H1 (cell line): ENCODE data around the gene PFDN5. TPM values are rescaled to one million over a fixed set of nuclear protein-coding genes. Genes with fewer than 3 reads are reported as not detected.

ENCODE experiments used
- EZH2 ChIP-seq: fragments of 200-600 bp; sonication (generic); IDR thresholded peaks from 2 replicates; pipeline ENCODE4 v1.7.1; 2012; ENCODE audit warnings: low read depth, mild to moderate bottlenecking, moderate library complexity, low read length, inconsistent platforms; ENCODE audit not compliant: severe bottlenecking
- FOSL1 ChIP-seq: IDR thresholded peaks from 2 replicates; pipeline ENCODE4 v1.6.1; 2011; ENCODE audit warnings: mild to moderate bottlenecking, low read depth, low read length, moderate library complexity; ENCODE audit not compliant: insufficient read depth
- HDAC2 ChIP-seq, 2 experiments: fragments of 300-600 bp in 1 of 2; sonication (generic) in 1 of 2; IDR thresholded peaks; 2 replicates each; pipeline ENCODE4 v1.6.1; 2011 to 2012; ENCODE audit warnings: low read depth in 2 of 2, low read length in 2 of 2, mild to moderate bottlenecking in 2 of 2, moderate library complexity in 2 of 2, borderline replicate concordance in 1 of 2, inconsistent platforms in 1 of 2
- HDAC6 ChIP-seq: IDR thresholded peaks from one replicate; pipeline ENCODE4 v1.7.1; 2012; ENCODE audit warnings: low read depth, mild to moderate bottlenecking, inconsistent platforms, low read length, moderate library complexity
- POLR2A ChIP-seq, 2 experiments: IDR thresholded peaks; 1 replicate in 1 of 2; 2 replicates in 1 of 2; pipeline ENCODE4 v1.6.1; 2011; ENCODE audit warnings: low read depth in 2 of 2, low read length in 2 of 2, mild to moderate bottlenecking in 2 of 2; ENCODE audit errors: control extremely low read depth in 1 of 2
- RAD21 ChIP-seq, 2 experiments: IDR thresholded peaks in 1 of 2; conservative IDR thresholded peaks in 1 of 2; 2 replicates each; pipeline ENCODE4 v1.6.1; 2011; ENCODE audit warnings: low read depth in 2 of 2, low read length in 2 of 2, improper control_type of control experiment in 1 of 2, inconsistent platforms in 1 of 2, mild to moderate bottlenecking in 1 of 2, moderate library complexity in 1 of 2
- SP4 ChIP-seq: IDR thresholded peaks from 2 replicates; pipeline ENCODE4 v1.6.1; 2012; ENCODE audit warnings: low read length, inconsistent platforms
- TEAD4 ChIP-seq: IDR thresholded peaks from 2 replicates; pipeline ENCODE4 v1.6.1; 2012; ENCODE audit warnings: low read depth, low read length, inconsistent platforms, mixed read lengths
- polyA plus RNA-seq, 7 experiments: library from polyadenylated mRNA; depleted of rRNA in 3 of 7; stranded (reverse) in 5 of 7; unstranded in 2 of 7; fragments of >200 nt in 5 of 7; fragments of 200-250 nt in 2 of 7; gene quantifications; 1 replicate in 5 of 7; 2 replicates in 1 of 7; 4 replicates in 1 of 7; pipeline versions ENCODE4 v1.2.1 to v1.2.3, GENCODE V29; 2011 to 2013; ENCODE audit warnings: missing spikeins in 2 of 7, mixed read lengths in 2 of 7
- total RNA-seq: library from RNA; stranded (reverse); fragmentation: NEBNext Ultra II Directional; extraction: Animal tissue kit (Norgen Biotek cat#: 25700); gene quantifications from 2 replicates; pipeline ENCODE4 v1.2.1, GENCODE V29; 2021

PFDN5 gene
- total and polyA plus RNA-seq, 2 of the 8 experiments (the other 6 are each of a cell fraction or from before 2014, with no cell fraction given), result 290 to 630 TPM

- TF ChIP-seq EZH2 (no peak), SP4 (no peak), HDAC6 (no peak), TEAD4 (no peak), HDAC2 (IDR thresholded peaks at IDR 0.05; ENCODE audit: borderline replicate concordance in 1 of 2, low read depth in 2 of 2, low read length in 2 of 2) (no peak), RAD21 (IDR thresholded peaks at IDR 0.05 in 1 of 2, conservative IDR thresholded peaks at IDR 0.05 in 1 of 2; ENCODE audit: low read depth in 2 of 2, low read length in 2 of 2) (no peak), FOSL1 (no peak), POLR2A (IDR thresholded peaks at IDR 0.05; ENCODE audit: control extremely low read depth in 1 of 2, low read depth in 2 of 2, low read length in 2 of 2) (no peak)
- TF ChIP-seq, all 59 proteins: peak for 0
Observed at GRCh38 chr12:53333845-53334244, 38.5 kb downstream of the PFDN5 start (continued).
